Measurements from ENCODE around the gene CNOT1. TPM values are rescaled to one million over a fixed set of nuclear protein-coding genes. Genes with fewer than 3 reads are reported as not detected.
"Not testable (repeated sequence)": the region's sequence is repeated elsewhere in the genome, so short reads cannot be mapped to it uniquely, and the experiment has no call there.

Gene CNOT1
- total RNA-seq, 1 donor from 2014 or later = 128 TPM

DNA sequence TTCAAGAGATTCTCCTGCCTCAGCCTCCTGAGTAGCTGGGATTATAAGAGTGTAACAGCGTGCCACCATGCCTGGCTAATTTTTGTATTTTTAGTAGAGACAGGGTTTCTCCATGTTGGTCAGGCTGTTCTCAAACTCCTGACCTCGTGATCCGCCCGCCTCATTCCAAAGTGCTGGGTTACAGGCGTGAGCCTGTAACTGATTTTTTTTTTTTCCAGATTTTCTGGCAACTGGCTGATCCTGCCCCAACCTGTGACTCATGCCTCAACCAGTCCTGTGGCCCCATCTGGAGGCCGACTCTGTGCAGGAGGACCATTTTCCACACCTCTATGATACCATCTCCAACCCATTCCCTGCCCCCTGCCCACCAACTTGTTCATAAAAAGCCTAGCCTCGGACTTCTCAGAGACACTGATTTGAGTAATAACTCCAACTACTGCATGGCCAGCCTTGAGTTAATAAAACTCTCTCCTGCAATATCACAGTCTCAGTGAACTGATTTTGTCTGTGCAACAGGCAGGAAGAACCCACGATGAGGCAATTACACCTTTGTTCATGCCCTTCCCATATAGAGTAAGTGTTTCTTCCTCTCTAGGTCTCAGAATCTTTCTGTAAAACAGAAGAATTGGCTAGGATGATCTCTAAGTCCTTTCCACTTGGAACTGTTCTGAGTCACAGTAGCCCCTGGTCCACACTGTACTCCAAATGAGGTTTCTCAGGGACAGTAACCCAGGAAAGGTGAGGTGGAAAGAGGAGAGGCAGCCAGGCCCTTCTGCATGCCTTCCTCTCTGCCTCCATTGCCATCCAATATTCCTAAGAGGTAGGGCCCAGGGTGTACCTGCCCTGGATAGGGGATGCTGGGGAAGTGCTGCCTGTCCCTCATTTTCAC lies 8.8 kb upstream of the CNOT1 start:
- DNase-seq (ENCODE audit: low spot score) = no peak

DNA sequence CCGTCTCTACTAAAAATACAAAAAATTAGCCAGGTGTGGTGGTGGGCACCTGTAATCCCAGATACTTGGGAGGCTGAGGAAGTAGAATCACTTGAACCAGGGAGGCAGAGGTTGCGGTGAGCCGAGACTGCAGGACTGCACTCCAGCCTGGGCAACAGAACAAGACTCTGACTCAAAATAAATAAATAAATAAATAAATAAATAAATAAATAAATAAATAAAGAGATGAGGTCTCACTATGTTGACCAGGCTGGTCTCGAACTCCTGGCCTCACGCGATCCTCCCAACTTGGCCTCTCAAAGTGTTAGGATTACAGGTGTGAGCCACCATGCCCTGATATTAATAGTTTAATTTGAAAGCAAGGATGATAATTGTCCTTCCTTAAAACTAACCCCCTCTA lies 7.4 kb upstream of the CNOT1 start:
- not testable (repeated sequence) for DNase-seq (ENCODE audit: low spot score)

DNA sequence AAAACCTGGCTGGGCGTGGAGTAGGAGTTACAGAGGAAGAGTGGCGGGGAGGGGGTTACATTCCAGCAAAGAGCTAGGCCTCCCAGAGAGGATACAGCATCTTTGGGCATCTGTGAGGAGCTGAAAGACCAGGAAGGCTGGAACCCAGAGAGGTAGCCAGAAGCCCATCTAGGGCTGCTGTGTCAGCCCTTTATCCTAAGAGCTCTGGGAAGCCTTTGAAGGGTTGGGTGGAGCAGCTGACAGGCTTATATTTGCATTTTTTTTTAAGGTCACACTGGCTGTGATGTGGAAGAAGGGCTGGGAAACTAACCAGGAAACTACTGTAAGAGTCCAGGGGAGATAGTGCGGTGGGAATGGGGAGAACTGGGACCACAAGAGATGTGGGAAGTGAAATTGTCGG lies 6.8 kb upstream of the CNOT1 start:
- DNase-seq (ENCODE audit: low spot score) = no peak

DNA sequence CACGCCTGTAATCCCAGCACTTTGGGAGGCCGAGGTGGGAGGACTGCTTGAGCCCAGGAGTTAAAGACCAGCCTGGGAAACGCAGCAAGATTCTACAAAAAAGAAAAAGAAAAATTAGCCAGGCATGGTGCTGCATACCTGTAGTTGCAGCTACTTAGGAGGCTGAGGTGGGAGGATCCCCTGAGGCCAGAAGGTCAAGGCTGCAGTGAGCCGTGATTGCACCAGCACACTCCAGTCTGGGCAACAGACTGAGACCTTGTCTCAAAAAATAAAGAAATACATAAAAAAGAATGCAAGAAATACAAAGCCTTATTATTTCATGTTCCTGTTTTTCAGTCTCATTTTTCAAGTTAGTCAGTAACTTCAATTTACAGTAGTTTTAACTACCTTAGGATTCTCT lies 5.9 kb upstream of the CNOT1 start:
- no peak for DNase-seq (ENCODE audit: low spot score)

DNA sequence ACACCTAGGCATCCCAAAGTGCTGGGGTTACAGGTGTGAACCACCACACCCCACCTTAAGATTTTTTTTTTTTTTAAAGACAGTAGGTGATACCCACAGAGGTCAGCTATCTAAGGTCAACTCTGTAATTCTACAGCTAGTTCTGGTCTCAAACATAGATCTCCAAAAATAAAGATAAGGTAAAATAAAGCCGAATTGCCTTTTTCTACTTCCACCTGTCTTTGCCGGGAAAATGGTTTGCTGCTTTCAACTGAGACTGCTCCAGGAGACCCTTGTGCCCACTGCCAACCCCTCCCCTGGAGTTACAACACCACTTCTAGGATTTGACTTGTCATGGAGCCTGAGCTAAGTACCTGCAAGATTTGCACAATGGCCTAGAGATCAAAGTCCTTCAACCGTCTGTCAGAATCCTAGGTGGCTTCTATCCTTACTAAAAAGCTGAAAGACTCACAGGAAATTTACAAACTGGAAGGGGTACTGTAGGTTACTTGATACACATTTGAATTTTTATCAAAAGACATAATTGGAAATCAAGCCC lies 4.7 kb upstream of the CNOT1 start:
- DNase-seq (ENCODE audit: low spot score) = no peak

DNA sequence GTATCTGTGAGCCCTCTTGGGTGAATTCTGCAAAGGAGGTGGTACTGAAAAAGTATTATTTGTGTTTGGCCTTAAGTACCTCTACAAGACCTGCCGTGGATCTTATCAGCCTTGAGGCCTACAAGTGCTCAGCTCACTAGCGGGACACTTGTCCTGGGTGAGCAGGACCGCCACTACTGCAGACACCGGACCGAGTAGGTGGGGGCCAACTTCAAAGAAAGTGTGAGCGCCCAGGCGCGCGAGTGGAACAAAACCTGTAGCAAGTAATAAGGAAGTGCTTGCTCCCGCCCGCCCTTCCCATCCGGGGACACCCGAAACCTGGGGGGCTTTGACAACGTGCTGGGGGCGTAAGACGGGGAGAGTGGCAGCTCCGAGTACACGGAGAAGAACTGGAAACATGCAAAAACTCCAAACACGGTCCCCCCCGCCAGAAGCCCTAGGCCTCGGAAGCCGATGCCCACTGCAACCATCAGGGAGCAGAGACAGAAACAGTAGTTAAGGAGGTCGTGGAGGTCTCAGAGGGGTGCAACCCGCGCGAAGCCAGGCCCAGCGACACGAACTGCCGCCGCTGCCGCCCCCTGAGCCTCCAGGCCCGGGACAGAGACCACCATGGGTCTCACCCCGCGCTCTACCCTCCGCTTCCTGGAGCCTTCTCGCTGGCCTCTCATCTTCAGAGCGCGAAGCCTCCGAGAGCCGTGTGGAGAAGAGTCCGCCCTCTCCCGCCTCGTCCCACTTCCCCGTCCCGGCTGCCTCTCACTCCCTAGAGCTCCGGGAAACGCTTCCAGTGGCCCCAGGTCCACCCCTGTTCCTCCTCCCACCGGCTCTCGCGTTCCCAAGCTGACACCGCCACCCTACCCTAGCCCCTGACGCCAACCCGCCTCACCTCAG lies 537 bp downstream of the CNOT1 start:
- DNase-seq (ENCODE audit: low spot score) = peak; percentile 28

DNA sequence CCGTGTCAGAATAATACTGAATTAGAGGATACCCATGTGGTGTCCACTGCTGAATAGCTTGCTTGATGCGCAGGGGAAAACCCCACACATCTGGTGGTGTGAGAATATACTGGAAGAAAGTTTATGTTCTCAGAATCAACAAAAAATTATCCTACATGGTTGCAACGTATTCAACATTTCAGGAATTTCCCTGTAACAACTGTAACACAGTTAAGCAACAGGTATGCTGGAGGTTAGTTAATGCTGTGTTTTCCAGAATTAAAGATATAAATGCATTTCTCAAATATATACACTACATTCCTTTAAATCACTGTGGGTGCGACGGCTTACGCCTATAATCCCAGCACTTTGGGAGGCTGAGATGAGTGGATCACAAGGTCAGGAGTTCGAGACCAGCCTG lies 5.4 kb downstream of the CNOT1 start:
- DNase-seq (ENCODE audit: low spot score) = no peak

DNA sequence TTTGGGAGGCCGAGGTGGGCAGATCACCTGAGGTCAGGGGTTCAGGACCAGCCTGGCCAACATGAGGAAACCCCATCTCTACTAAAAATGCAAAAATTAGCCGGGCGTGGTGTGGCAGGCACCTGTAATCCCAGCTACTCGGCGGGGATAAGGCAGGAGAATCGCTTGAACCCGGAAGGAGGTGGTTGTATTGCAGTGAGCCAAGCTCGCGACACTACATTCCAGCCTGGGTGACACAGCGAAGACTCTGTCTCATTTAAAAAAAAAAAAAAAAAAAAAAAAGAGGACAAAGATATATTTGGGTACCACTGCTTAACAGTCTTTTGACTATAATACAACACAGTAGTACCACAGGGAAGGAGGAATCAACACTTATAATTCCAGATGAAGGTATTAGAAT lies 9.2 kb downstream of the CNOT1 start:
- no peak for DNase-seq (ENCODE audit: low spot score)

DNA sequence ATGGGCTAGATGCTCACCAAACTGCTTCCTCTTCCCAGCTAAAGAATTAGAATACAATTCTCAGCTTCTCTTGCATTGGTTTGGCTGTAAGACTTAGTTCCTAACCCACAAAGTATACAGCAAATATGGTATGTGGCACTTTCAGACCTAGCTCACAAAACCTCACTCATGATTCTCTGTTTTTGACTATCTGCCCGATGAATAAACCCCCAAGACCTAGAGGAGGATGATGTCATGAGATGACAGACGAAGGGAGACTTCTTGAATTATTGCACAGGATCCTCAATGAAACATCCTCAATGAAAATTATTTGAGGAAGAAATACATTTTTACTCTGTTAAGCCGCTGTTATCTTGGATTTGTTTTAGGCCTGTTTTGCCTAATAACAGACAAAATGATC lies 14.3 kb downstream of the CNOT1 start:
- no peak for DNase-seq (ENCODE audit: low spot score)

DNA sequence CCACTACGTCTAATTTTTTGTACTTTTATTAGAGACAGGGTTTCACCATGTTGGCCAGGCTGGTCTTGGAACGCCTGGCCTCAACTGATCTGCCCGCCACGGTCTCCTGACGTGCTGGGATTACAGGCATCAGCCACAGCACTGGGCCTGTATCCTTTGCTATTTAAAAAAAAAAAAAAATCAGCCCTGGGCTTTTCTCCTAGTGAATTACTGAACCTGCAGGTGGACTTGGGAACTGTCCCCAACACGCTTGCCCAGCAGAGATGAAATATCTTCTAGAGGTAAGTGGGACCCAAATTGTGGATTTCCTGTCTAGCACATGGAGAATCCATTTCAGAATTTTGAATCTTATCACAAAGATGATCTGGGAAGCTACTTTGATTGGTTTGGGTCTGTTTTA lies 14.8 kb downstream of the CNOT1 start:
- DNase-seq (ENCODE audit: low spot score) = no peak

DNA sequence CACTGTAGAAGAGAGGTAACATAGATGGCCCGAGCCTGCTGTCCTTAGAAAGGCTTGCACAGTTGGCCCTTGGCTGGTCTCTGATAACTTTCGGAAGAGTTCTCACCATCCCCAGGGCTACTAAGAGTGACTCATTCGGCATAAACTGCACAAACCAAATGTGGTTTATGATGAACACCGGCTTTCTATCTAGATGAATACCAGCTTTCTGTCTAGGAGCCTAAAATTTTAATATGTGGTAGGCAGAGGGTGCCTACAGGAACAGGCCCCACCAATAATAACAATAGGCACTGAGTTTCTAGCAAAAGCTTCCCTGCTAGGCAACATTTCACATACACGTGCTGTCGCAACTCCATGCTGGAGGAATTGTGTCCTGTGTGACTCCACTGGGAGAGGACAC lies 15.4 kb downstream of the CNOT1 start:
- no peak for DNase-seq (ENCODE audit: low spot score)

DNA sequence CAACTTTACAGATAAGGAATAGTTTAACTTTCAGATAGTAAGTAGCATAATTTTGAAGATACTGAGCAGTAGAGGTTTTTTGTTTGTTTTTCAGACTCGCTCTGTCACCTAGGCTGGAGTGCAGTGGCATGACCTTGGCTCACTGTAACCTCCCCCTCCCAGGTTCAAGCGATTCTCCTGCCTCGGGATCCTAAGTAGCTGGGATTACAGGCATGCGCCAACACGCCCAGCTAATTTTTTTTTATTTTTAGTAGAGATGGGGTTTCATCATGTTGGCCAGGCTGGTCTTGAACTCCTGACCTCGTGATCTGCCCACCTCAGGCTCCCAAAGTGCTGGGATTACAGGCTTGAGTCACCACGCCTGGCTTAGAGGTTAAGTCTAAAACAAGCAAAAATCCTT lies 16.7 kb downstream of the CNOT1 start:
- not testable (repeated sequence) for DNase-seq (ENCODE audit: low spot score)

DNA sequence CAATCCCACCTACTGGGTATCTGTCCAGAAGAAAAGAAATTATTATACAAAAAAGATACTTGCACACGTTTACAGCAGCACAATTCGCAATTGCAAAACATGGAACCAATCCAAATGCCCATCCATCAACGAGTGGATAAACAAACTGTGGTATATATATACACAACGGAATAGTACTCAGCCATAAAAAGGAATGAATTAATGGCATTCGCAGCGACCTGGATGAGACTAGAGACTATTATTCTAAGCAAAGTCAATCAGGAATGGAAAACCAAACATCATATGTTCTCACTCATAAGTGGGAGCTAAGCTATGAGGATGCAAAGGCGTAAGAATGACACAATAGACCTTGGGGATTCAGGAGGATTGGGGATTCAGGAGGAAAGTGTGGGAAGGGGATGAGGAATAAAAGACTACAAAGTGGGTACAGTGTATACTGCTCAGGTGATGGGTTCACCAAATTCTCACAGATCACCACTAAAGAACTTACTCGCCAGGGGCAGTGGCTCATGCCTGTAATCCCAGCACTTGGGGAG lies 21.0 kb downstream of the CNOT1 start:
- DNase-seq (ENCODE audit: low spot score) = no peak

DNA sequence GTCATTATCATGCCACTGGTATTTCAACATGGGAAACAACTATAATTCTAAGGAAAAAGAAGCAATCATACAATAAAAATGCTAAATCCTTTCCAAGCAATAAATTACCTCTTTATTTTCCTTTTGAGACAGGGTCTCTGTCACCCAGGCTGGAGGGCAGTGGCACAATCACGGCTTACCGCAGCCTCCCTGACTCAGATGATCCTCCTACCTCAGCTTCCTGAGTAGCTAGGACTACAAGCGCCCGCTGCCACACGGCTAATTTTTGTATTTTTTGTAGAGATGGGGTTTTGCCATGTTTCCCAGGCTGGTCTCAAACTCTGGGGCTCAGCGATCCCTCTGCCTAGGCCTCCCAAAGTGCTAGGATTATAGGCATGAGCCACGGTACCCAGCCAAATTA lies 24.1 kb downstream of the CNOT1 start:
- DNase-seq (ENCODE audit: low spot score) = no peak

DNA sequence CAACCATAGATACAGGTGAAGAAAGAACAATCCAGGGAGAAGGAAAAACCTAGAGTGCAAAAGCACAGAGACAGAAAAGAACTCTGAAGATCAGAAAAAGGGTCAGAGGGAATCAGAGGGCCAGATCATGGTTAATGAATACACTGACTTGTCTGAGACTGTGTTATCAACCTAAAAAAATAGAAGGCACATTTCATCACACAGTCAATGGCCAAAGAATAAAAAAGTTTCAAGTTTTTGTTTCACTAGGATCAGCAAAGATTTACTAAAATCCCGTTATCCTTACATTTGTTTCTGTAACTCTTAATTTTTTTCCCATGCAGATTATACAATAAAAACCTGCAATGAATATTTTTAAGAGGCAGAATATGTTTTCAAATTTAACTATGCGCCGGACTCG lies 38.5 kb downstream of the CNOT1 start:
- DNase-seq (ENCODE audit: low spot score) = no peak

DNA sequence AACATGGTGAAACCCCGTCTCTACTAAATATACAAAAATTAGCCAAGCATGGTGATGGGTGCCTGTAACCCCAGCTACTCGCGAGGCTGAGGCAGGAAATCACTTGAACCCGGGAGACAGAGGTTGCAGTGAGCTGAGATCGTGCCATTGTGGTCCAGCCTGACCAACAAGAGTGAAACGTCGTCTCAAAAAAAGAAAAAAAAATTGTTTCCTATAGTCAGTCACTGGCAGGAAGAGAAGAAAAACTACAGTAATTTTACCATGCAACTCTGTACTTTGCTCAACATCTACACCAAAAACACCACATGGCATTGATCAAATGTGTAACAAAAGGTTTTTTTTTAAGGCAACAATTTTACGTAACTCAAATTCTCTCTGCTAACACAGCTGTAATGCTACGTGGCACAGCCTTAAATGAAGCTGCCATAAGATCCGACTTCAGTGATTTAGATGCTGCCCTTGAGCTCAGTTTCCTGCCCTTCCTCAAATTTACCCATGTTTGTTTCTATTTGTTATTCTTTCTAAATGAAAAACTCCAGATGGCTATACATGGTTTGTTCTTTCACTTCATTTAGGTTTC lies 40.2 kb downstream of the CNOT1 start:
- no peak for DNase-seq (ENCODE audit: low spot score)

DNA sequence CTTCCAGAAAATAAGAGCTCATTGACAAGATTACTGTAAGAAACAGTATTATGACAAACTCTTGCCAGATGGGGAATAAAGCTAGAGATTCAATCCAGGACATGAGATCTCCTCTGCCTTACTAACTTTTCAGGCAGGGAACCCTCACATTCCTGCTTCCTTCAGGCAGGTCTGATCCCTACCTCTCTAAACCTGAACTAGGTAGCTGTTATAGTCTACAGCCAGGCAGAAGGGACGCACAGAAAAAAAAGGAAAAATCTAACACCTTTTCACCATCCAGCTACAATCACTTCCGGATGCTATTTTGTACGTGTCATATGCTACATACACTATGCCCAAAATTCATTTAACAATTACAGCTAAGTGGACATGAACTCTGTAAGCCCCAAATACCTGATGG lies 41.2 kb downstream of the CNOT1 start:
- no peak for DNase-seq (ENCODE audit: low spot score)

DNA sequence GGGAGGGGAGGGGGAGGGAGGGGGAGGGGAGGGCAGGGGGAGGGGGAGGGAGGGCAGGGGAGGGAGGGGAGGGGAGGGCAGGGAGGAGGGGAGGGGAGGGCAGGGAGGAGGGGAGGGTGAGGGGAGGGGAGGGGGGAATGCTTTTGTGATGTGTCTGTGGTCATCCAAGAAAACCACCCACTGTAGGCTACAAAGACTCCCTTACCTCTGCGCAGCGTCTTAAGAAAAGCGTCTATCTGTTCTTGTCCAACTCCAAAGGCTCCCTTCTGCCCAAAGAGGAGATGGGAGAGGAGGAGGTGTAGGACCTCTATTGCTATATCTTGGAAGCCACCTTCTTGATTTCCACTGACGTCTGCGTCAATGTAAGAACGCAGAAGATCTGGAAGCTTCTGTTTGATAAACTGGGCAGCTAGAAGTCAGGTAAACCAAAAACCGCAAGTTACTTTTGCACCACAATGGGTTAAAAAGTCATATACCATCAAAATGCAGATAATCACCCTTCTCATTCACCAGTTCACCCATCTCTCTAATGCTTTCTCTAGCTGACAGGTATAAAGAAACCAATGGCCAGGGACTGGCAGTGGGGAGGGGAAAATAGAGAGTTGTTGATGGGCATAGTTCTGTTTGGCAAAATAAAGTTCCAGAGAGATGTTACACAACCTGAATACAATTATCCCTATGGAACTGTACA lies 43.1 kb downstream of the CNOT1 start:
- DNase-seq (ENCODE audit: low spot score) = no peak

DNA sequence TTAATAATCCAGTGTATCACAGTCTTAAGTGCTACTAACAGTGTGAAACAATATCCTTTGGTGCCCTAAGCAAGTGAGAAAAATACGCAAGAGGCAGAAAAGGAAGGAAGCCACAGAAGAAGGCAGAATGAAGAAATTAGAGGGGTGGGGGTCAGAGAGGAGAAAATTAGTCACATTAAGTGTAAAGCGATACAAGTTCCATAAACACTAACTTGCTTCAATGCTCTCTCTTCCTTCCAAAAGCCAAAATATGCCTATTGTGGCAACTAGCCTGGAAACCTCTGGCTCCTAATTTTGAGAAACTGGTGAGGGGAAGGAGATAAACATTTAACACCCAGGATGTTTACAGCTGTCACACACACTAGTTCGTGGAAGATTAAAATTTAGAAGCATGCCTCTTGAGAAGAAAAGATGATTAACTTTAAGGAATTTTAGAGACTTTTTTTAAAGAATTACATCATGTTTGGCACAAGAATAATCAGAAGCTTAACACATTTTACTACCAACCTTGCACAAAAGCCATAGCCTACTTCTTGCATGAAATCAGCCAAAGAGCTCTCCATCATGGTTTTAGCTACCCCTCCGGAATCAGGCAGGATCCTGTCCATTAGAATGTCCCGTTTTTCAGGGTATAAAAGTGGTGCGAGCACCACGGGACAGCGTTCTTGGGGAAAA lies 44.7 kb downstream of the CNOT1 start:
- DNase-seq (ENCODE audit: low spot score) = no peak

DNA sequence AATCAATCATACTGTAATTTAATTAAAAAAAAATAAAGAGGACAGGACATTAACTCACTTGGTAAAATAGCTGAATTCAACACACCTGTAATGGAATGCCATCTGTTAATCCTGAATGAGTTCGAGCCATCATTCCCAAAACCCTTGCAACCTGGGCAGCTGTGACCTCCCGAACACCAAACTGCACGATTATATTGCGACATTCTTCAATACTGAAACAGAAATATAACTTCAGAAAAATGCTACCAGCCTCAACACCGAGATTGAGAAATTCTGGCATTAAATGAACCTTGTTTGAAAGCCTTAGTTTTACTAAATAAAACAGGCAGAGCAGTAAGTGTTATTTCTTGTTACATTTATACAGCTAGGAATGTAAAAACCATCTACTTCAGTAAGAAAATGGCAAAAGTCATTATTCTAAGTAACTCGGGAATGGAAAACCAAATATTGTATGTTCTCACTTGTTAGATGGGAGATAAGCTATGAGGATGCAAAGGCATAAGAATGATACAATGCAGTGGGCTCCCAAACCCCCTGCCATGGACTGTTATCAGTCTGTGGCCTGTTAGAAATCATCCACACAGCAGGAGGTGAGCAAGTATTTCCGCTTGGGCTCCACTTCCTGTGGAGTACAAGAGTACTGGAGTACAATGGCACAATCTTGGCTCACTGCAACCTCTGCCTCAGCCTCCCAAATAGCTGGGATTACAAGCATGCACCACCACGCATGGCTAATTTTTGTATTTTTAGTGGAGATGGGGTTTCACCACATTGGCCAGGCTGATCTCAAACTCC lies 46.5 kb downstream of the CNOT1 start:
- DNase-seq (ENCODE audit: low spot score) = no peak
